ENCODE measurements around the gene MBTPS1.

DNA sequence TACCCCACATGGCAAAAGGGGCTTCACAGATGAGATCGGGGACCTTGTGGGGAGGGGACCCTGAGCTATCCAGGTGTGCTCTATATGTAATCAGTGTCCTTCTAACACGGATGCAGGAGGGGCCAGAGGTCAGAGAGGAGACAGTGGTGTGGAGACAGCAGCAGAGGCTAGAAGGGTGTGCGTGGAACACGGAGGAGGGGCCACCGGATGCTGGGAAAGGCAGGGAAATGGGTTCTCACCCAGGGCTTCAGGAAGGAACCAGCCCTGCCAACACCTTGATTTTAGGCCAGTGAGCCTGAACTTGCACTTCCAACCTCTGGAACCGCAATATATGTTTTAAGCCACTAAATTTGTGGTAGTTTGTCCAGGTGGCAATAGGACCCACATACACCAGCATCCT is 69.5 kb downstream of the MBTPS1 start:
- TF ChIP-seq, protein P1, sequence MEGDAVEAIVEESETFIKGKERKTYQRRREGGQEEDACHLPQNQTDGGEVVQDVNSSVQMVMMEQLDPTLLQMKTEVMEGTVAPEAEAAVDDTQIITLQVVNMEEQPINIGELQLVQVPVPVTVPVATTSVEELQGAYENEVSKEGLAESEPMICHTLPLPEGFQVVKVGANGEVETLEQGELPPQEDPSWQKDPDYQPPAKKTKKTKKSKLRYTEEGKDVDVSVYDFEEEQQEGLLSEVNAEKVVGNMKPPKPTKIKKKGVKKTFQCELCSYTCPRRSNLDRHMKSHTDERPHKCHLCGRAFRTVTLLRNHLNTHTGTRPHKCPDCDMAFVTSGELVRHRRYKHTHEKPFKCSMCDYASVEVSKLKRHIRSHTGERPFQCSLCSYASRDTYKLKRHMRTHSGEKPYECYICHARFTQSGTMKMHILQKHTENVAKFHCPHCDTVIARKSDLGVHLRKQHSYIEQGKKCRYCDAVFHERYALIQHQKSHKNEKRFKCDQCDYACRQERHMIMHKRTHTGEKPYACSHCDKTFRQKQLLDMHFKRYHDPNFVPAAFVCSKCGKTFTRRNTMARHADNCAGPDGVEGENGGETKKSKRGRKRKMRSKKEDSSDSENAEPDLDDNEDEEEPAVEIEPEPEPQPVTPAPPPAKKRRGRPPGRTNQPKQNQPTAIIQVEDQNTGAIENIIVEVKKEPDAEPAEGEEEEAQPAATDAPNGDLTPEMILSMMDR (IDR thresholded peaks at IDR 0.05) = no peak
- no peak for TF ChIP-seq POLR2A (IDR thresholded peaks at IDR 0.05)
